Fibroblast of the aortic adventitia (primary cell): Measurements from ENCODE around the gene ZMYND11. TPM values are rescaled to one million over a fixed set of nuclear protein-coding genes. Genes with fewer than 3 reads are reported as not detected.

Source experiments
- DNase-seq: peaks from one replicate; pipeline ENCODE4 v3.0.0-alpha.2; 2010; ENCODE audit warnings: low read depth
- H3K4me3 ChIP-seq: 2 replicates; pipeline ENCODE4 v1.5.1; 2011; ENCODE audit warnings: low read depth, mild to moderate bottlenecking, control low read depth, low read length, moderate library complexity
- CTCF ChIP-seq: IDR thresholded peaks from 2 replicates; pipeline ENCODE4 v1.5.1; 2011; ENCODE audit warnings: mild to moderate bottlenecking, low read length, control low read depth, inconsistent platforms; ENCODE audit not compliant: insufficient read depth
- total RNA-seq: library from RNA; depleted of rRNA; stranded (reverse); fragments of >200 nt; gene quantifications from 2 replicates; pipeline ENCODE4 v1.2.3, GENCODE V29; 2012; ENCODE audit warnings: low replicate concordance

ZMYND11 gene
- 47.4 and 71.5 TPM in 2 replicates for total RNA-seq

- H3K4me3 ChIP-seq = peak within 1 kb of the TSS; percentile 77
- TF ChIP-seq CTCF = no peak
- peak; percentile 39 for DNase-seq
Measured at GRCh38 chr10:135132-135600, at the start of gene ZMYND11. TSS of gene ZMYND11 (plus strand) at chr10:135455. CDS start at chr10:180013, 44,558 bp downstream.

- H3K4me3 ChIP-seq = no peak overlapping the region
- no peak for TF ChIP-seq CTCF
- no peak for DNase-seq
Measured at GRCh38 chr10:86031-86430, 49.2 kb upstream of the ZMYND11 start.

GRCh38 chr10:87177-88080 lies 47.8 kb upstream of the ZMYND11 start:
- no peak for DNase-seq
- H3K4me3 ChIP-seq = no peak overlapping the region
- TF ChIP-seq CTCF = no peak

GRCh38 chr10:88253-88652 lies 47.0 kb upstream of the ZMYND11 start:
- no peak overlapping the region for H3K4me3 ChIP-seq
- TF ChIP-seq CTCF = no peak
- DNase-seq = no peak

GRCh38 chr10:89248-89647 lies 46.0 kb upstream of the ZMYND11 start:
- no peak for DNase-seq
- no peak for TF ChIP-seq CTCF

GRCh38 chr10:90161-90560 lies 45.1 kb upstream of the ZMYND11 start:
- H3K4me3 ChIP-seq = no peak overlapping the region
- no peak for DNase-seq
- no peak for TF ChIP-seq CTCF

More at GRCh38 chr10:89248-89647, 46.0 kb upstream of the ZMYND11 start:
- no peak overlapping the region for H3K4me3 ChIP-seq
